Astrocyte (in vitro differentiated cells and primary cell): ENCODE measurements around the gene STARD13.

Experiments used
- EZH2 ChIP-seq: IDR thresholded peaks from 2 replicates; pipeline ENCODE4 v1.6.1; 2012; ENCODE audit warnings: mild to moderate bottlenecking, low read length, inconsistent platforms; ENCODE audit not compliant: insufficient read depth
- TF ChIP-seq, protein P1 (sequence below): IDR thresholded peaks from 2 replicates; pipeline ENCODE4 v1.5.1; 2011; ENCODE audit warnings: low read depth, mild to moderate bottlenecking, inconsistent platforms, low read length, moderate library complexity; ENCODE audit not compliant: insufficient read depth

DNA sequence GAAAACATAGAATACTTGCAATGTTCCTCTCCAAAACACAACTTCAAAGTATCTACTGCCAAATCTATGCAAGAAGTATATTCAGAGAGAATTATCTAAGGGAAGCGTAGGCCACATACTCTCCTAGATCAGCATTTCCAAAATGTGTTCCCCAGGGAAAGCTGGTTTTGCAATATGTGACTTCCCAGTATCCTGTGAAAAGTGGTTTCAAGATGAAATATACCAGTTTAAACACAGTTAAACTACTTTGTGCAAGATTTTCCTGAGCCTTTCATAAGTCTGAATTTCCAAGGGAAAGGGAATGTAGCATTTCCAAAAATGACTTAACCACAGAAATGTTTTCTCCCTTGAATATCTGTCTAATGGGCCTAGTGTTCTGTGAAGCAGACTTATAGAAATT is 7.6 kb downstream of the STARD13 start:
- TF ChIP-seq, protein P1, sequence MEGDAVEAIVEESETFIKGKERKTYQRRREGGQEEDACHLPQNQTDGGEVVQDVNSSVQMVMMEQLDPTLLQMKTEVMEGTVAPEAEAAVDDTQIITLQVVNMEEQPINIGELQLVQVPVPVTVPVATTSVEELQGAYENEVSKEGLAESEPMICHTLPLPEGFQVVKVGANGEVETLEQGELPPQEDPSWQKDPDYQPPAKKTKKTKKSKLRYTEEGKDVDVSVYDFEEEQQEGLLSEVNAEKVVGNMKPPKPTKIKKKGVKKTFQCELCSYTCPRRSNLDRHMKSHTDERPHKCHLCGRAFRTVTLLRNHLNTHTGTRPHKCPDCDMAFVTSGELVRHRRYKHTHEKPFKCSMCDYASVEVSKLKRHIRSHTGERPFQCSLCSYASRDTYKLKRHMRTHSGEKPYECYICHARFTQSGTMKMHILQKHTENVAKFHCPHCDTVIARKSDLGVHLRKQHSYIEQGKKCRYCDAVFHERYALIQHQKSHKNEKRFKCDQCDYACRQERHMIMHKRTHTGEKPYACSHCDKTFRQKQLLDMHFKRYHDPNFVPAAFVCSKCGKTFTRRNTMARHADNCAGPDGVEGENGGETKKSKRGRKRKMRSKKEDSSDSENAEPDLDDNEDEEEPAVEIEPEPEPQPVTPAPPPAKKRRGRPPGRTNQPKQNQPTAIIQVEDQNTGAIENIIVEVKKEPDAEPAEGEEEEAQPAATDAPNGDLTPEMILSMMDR: no peak
- no peak for TF ChIP-seq EZH2
